Thymus (tissue), 11 donors: ENCODE data around the gene KRTAP19-8. TPM values are rescaled to one million over a fixed set of nuclear protein-coding genes. Genes with fewer than 3 reads are reported as not detected.

ENCODE experiments used
- DNase-seq, 9 donors: peaks; one replicate each; pipeline ENCODE4 v3.0.0-alpha.2; 2013; ENCODE audit warnings: low spot score in 9 of 9, low read depth in 6 of 9, missing footprints in 1 of 9
- H3K27ac ChIP-seq, 2 donors: one replicate each; pipeline ENCODE4 v1.5.1; 2013; ENCODE audit warnings: control low read depth in 1 of 2, low read depth in 1 of 2, low read length in 1 of 2, mild to moderate bottlenecking in 1 of 2, moderate library complexity in 1 of 2
- H3K27me3 ChIP-seq, 2 donors: one replicate each; pipeline ENCODE4 v1.5.1; 2013; ENCODE audit warnings: low read length in 1 of 2; ENCODE audit not compliant: control insufficient read depth in 2 of 2, insufficient read depth in 1 of 2
- H3K36me3 ChIP-seq, 2 donors: one replicate each; pipeline ENCODE4 v1.5.1; 2013; ENCODE audit warnings: low read length in 1 of 2, mild to moderate bottlenecking in 1 of 2, moderate library complexity in 1 of 2; ENCODE audit not compliant: control insufficient read depth in 2 of 2, insufficient read depth in 2 of 2
- H3K4me1 ChIP-seq, 2 donors: one replicate each; pipeline ENCODE4 v1.5.1; 2013; ENCODE audit warnings: low read length in 2 of 2; ENCODE audit not compliant: control insufficient read depth in 2 of 2, insufficient read depth in 2 of 2
- H3K4me3 ChIP-seq, 2 donors: one replicate each; pipeline ENCODE4 v1.5.1; 2013; ENCODE audit warnings: low read length in 2 of 2, control low read depth in 1 of 2, mild to moderate bottlenecking in 1 of 2
- H3K9me3 ChIP-seq, 2 donors: one replicate each; pipeline ENCODE4 v1.5.1; 2013; ENCODE audit warnings: low read length in 1 of 2, mild to moderate bottlenecking in 1 of 2; ENCODE audit not compliant: control insufficient read depth in 2 of 2, insufficient read depth in 1 of 2
- WGBS: extraction: QIAGEN DNeasy Blood & Tissue Kit; methylation state at CpG from one replicate; pipeline ENCODE4 v1.1.7; 2013; 5-methylcytosine and 5-hydroxymethylcytosine counted together
- polyA plus RNA-seq: library from polyadenylated mRNA; stranded (reverse); fragments of 200-250 nt; gene quantifications from one replicate; pipeline ENCODE4 v1.2.3, GENCODE V29; 2013
- total RNA-seq: library from RNA; stranded (reverse); fragments of 120-200 nt; gene quantifications from one replicate; pipeline ENCODE4 v1.2.4, GENCODE V29; 2013
- donor health status: healthy.

The KRTAP19-8 gene
- total and polyA plus RNA-seq, 2 donors: not detected

GRCh38 chr21:31018232-31018631 lies 20.0 kb downstream of the KRTAP19-8 start:
- H3K4me1 ChIP-seq: no peaks in the 10 kb centered on the region
- DNase-seq: no peak
- 96% methylated on average over 2 of the region's 2 CpGs for WGBS
- no peaks in the 10 kb centered on the region for H3K36me3 ChIP-seq
- H3K4me3 ChIP-seq: no peak overlapping the region
- no peak overlapping the region for H3K27ac ChIP-seq
- H3K9me3 ChIP-seq: no peaks in the 10 kb centered on the region
- no peaks in the 10 kb centered on the region for H3K27me3 ChIP-seq

GRCh38 chr21:31014891-31015290 lies 23.4 kb downstream of the KRTAP19-8 start:
- Histone ChIP-seq H3K4me1 (no peaks in the 10 kb centered on the region), H3K4me3 (no peak overlapping the region), H3K9me3 (no peaks in the 10 kb centered on the region), H3K27me3 (no peaks in the 10 kb centered on the region), H3K36me3 (no peaks in the 10 kb centered on the region), H3K27ac (no peak overlapping the region)
- 90% methylated on average over 2 of the region's 2 CpGs for WGBS
- no peak for DNase-seq

- 69% methylated on average over 4 of the region's 4 CpGs for WGBS
- H3K4me1 ChIP-seq: no peaks in the 10 kb centered on the region
- no peak overlapping the region for H3K27ac ChIP-seq
- no peak overlapping the region for H3K4me3 ChIP-seq
- no peaks in the 10 kb centered on the region for H3K27me3 ChIP-seq
- no peak for DNase-seq
- H3K36me3 ChIP-seq: no peaks in the 10 kb centered on the region
- no peaks in the 10 kb centered on the region for H3K9me3 ChIP-seq
Measured at GRCh38 chr21:31012133-31013089, 25.9 kb downstream of the KRTAP19-8 start.

- H3K4me1 ChIP-seq: no peaks in the 10 kb centered on the region
- H3K36me3 ChIP-seq: no peaks in the 10 kb centered on the region
- no peaks in the 10 kb centered on the region for H3K27me3 ChIP-seq
- no peak for DNase-seq
- H3K4me3 ChIP-seq: no peak overlapping the region
- H3K27ac ChIP-seq: no peak overlapping the region
- 88% methylated on average over 1 of the region's 1 CpG for WGBS
- H3K9me3 ChIP-seq: no peaks in the 10 kb centered on the region
Measured at GRCh38 chr21:31011412-31011811, 26.9 kb downstream of the KRTAP19-8 start.

GRCh38 chr21:31008355-31008754 lies 29.9 kb downstream of the KRTAP19-8 start:
- Histone ChIP-seq H3K4me3 (no peak overlapping the region), H3K27ac (no peak overlapping the region), H3K36me3 (no peaks in the 10 kb centered on the region), H3K9me3 (no peaks in the 10 kb centered on the region), H3K4me1 (no peaks in the 10 kb centered on the region), H3K27me3 (no peaks in the 10 kb centered on the region)
- DNase-seq: no peak
- 98% methylated on average over 1 of the region's 1 CpG for WGBS

DNA sequence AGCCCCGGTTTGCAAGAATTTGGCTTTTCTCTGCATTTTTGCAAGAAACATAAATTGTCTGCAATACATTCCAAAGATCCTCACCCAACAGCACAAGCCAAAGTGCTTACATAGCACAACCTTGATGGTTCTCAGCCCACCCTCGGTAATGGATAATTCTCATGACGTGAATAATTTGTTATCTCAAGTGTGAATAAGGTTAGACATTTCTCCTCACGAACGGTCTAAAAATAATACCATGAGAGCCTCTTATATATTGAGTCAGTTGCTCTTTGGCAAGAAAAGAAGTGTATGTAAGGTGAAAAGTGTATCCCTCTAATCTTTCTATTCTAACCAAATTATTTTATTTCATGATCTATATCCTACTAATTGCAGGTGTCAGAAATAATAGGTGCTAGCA lies 33.3 kb downstream of the KRTAP19-8 start:
- Histone ChIP-seq H3K9me3 (no peaks in the 10 kb centered on the region), H3K27ac (no peak overlapping the region), H3K4me1 (no peaks in the 10 kb centered on the region), H3K27me3 (no peaks in the 10 kb centered on the region), H3K36me3 (no peaks in the 10 kb centered on the region), H3K4me3 (no peak overlapping the region)
- WGBS: 95% methylated on average over 5 of the region's 5 CpGs
- DNase-seq: no peak

DNA sequence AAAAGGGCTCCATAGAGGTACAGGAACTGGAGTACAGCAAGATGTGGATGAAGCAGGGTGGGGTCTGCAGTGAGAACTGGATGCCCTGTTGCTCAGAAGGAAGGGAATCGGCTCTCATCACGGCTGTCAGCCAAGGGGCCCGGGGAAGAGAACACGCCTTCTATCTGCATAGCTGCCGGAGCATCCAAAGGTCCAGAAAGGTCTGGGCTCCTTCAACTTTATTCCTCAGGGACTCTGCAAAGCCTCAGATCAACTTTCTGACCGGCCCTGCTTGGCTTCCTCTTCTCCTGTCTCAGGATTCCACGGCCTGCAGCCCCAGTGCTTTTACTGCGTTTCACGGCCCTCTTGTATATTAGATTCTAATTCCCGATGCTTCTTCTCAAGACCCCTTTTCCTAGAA lies 34.8 kb downstream of the KRTAP19-8 start:
- H3K27me3 ChIP-seq: no peaks in the 10 kb centered on the region
- H3K36me3 ChIP-seq: no peaks in the 10 kb centered on the region
- H3K27ac ChIP-seq: no peak overlapping the region
- no peaks in the 10 kb centered on the region for H3K9me3 ChIP-seq
- H3K4me1 ChIP-seq: no peaks in the 10 kb centered on the region
- no peak overlapping the region for H3K4me3 ChIP-seq
- DNase-seq: no peak
- 93% methylated on average over 10 of the region's 10 CpGs for WGBS

DNA sequence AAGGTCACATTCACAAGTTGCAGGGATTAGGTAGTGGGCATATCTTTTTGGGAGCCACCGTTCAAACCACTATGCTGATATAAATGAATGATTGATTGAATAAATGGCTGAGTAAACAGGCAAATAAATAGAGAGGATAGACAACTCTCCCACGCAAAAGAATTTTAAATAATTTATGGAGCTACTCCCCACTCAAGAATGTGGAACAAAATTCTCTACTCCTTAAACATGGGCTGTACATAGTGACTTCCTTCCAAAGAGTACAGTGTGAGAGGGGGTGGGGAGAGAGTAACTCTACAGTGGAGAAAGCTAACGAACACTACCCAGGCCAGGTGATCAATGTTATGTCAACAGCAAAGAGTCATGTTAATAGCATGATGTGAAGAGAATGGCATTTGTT lies 40.7 kb downstream of the KRTAP19-8 start:
- Histone ChIP-seq H3K27ac (no peak overlapping the region), H3K4me1 (no peaks in the 10 kb centered on the region), H3K27me3 (no peaks in the 10 kb centered on the region), H3K4me3 (no peak overlapping the region), H3K36me3 (no peaks in the 10 kb centered on the region), H3K9me3 (no peaks in the 10 kb centered on the region)
- WGBS: 54% methylated on average over 3 of the region's 3 CpGs
- no peak for DNase-seq

DNA sequence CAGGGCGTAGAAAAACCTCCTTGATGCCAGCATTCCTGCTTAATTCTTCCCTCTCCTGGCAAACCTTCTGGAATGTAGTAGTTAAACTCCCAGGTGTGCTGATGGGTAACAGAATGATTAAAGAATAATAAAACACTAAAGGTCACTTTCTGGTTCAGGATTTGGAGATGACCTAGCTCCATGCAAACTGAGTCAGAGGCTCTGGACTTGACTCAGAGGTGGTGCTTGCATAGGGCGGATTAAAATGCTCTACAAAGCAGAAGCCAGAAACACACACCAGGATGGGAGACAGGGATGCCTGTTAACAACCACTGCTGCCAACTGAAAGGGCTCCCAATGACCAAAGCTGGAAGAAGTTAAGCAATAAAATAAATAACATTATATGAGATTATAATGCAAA lies 41.5 kb downstream of the KRTAP19-8 start:
- 89% methylated on average over 2 of the region's 2 CpGs for WGBS
- Histone ChIP-seq H3K4me1 (no peaks in the 10 kb centered on the region), H3K9me3 (no peaks in the 10 kb centered on the region), H3K27me3 (no peaks in the 10 kb centered on the region), H3K4me3 (no peak overlapping the region), H3K27ac (no peak overlapping the region), H3K36me3 (no peaks in the 10 kb centered on the region)
- no peak for DNase-seq
